Measurements from ENCODE around the gene ZNF106. TPM values are rescaled to one million over a fixed set of nuclear protein-coding genes. Genes with fewer than 3 reads are reported as not detected.

ZNF106 gene
- total RNA-seq, 1 donor from 2014 or later, result 69.6 TPM

- no peak overlapping the region for H3K4me3 ChIP-seq (ENCODE audit: insufficient read depth, low read depth, low read length)
- DNase-seq (ENCODE audit: low read depth) (no peak), FAIRE-seq (no peak)
- no peaks in the 10 kb centered on the region for H4K20me1 ChIP-seq (ENCODE audit: insufficient read depth, low read length)
- no peaks in the 10 kb centered on the region for H3K4me1 ChIP-seq (ENCODE audit: insufficient read depth, low read length)
- H3K27ac ChIP-seq (ENCODE audit: low read depth, low read length), result no peak overlapping the region
- H3K9me3 ChIP-seq (ENCODE audit: insufficient read depth, low read depth, low read length), result no peaks in the 10 kb centered on the region
- Mint-ChIP-seq H3K4me1 (ENCODE audit: low read depth, unreplicated experiment) (peaks cover 9% of the 10 kb centered on the region), H3K36me3 (ENCODE audit: low read depth, unreplicated experiment) (peaks cover 4% of the 10 kb centered on the region), H3K27ac (ENCODE audit: unreplicated experiment) (no peak overlapping the region), H3K27me3 (ENCODE audit: low read depth, unreplicated experiment) (peaks cover 3% of the 10 kb centered on the region), H3K4me3 (ENCODE audit: unreplicated experiment) (no peak overlapping the region), H3K9me3 (ENCODE audit: unreplicated experiment) (peaks cover 4% of the 10 kb centered on the region)
- H3K9ac ChIP-seq (ENCODE audit: low read length), result no peak overlapping the region
- no peak overlapping the region for H2AFZ ChIP-seq (ENCODE audit: low read depth, low read length)
- no peaks in the 10 kb centered on the region for H3K36me3 ChIP-seq (ENCODE audit: insufficient read depth, low read length)
- TF ChIP-seq CTCF (IDR thresholded peaks at IDR 0.05; ENCODE audit: insufficient read depth, low read depth, low read length) (no peak), EZH2 (IDR thresholded peaks at IDR 0.05; ENCODE audit: insufficient read depth, low read length) (no peak)
- H3K4me2 ChIP-seq (ENCODE audit: low read length), result no peak overlapping the region
- no peaks in the 10 kb centered on the region for H3K79me2 ChIP-seq (ENCODE audit: insufficient read depth, low read length)
- no peaks in the 10 kb centered on the region for H3K27me3 ChIP-seq (ENCODE audit: insufficient read depth, low read length)
Measured at GRCh38 chr15:42364529-42364928, 126.4 kb downstream of the ZNF106 start.

GRCh38 chr15:42363942-42364341 is 127.0 kb downstream of the ZNF106 start:
- DNase-seq (ENCODE audit: low read depth) (no peak), FAIRE-seq (no peak)
- no peak overlapping the region for H3K27ac ChIP-seq (ENCODE audit: low read depth, low read length)
- Mint-ChIP-seq H3K4me3 (ENCODE audit: unreplicated experiment) (no peak overlapping the region), H3K27me3 (ENCODE audit: low read depth, unreplicated experiment) (peaks cover 8% of the 10 kb centered on the region), H3K27ac (ENCODE audit: unreplicated experiment) (no peak overlapping the region), H3K4me1 (ENCODE audit: low read depth, unreplicated experiment) (peaks cover 9% of the 10 kb centered on the region), H3K36me3 (ENCODE audit: low read depth, unreplicated experiment) (peaks cover 4% of the 10 kb centered on the region), H3K9me3 (ENCODE audit: unreplicated experiment) (peaks cover 2% of the 10 kb centered on the region)
- no peaks in the 10 kb centered on the region for H3K79me2 ChIP-seq (ENCODE audit: insufficient read depth, low read length)
- H3K4me3 ChIP-seq (ENCODE audit: insufficient read depth, low read depth, low read length), result no peak overlapping the region
- no peaks in the 10 kb centered on the region for H3K9me3 ChIP-seq (ENCODE audit: insufficient read depth, low read depth, low read length)
- TF ChIP-seq EZH2 (IDR thresholded peaks at IDR 0.05; ENCODE audit: insufficient read depth, low read length) (no peak), CTCF (IDR thresholded peaks at IDR 0.05; ENCODE audit: insufficient read depth, low read depth, low read length) (no peak)
- no peak overlapping the region for H3K4me2 ChIP-seq (ENCODE audit: low read length)
- H3K36me3 ChIP-seq (ENCODE audit: insufficient read depth, low read length), result no peaks in the 10 kb centered on the region
- H4K20me1 ChIP-seq (ENCODE audit: insufficient read depth, low read length), result no peaks in the 10 kb centered on the region
- no peak overlapping the region for H3K9ac ChIP-seq (ENCODE audit: low read length)
- H3K27me3 ChIP-seq (ENCODE audit: insufficient read depth, low read length), result no peaks in the 10 kb centered on the region
- H2AFZ ChIP-seq (ENCODE audit: low read depth, low read length), result no peak overlapping the region
- no peaks in the 10 kb centered on the region for H3K4me1 ChIP-seq (ENCODE audit: insufficient read depth, low read length)

GRCh38 chr15:42363487-42363886 is 127.5 kb downstream of the ZNF106 start:
- no peaks in the 10 kb centered on the region for H3K9me3 ChIP-seq (ENCODE audit: insufficient read depth, low read depth, low read length)
- no peak overlapping the region for H3K4me3 ChIP-seq (ENCODE audit: insufficient read depth, low read depth, low read length)
- H4K20me1 ChIP-seq (ENCODE audit: insufficient read depth, low read length), result no peaks in the 10 kb centered on the region
- H3K27me3 ChIP-seq (ENCODE audit: insufficient read depth, low read length), result no peaks in the 10 kb centered on the region
- Mint-ChIP-seq H3K36me3 (ENCODE audit: low read depth, unreplicated experiment) (peaks cover 4% of the 10 kb centered on the region), H3K4me1 (ENCODE audit: low read depth, unreplicated experiment) (peaks cover 6% of the 10 kb centered on the region), H3K27me3 (ENCODE audit: low read depth, unreplicated experiment) (peaks cover 8% of the 10 kb centered on the region), H3K9me3 (ENCODE audit: unreplicated experiment) (no peaks in the 10 kb centered on the region), H3K4me3 (ENCODE audit: unreplicated experiment) (no peak overlapping the region), H3K27ac (ENCODE audit: unreplicated experiment) (no peak overlapping the region)
- no peak overlapping the region for H3K9ac ChIP-seq (ENCODE audit: low read length)
- H3K4me1 ChIP-seq (ENCODE audit: insufficient read depth, low read length), result no peaks in the 10 kb centered on the region
- no peaks in the 10 kb centered on the region for H3K36me3 ChIP-seq (ENCODE audit: insufficient read depth, low read length)
- H3K79me2 ChIP-seq (ENCODE audit: insufficient read depth, low read length), result no peaks in the 10 kb centered on the region
- no peak for FAIRE-seq
- H3K4me2 ChIP-seq (ENCODE audit: low read length), result no peak overlapping the region
- DNase-seq (ENCODE audit: low read depth), result no peak
- no peak for TF ChIP-seq CTCF (IDR thresholded peaks at IDR 0.05; ENCODE audit: insufficient read depth, low read depth, low read length)
- TF ChIP-seq EZH2 (IDR thresholded peaks at IDR 0.05; ENCODE audit: insufficient read depth, low read length), result no peak
- H2AFZ ChIP-seq (ENCODE audit: low read depth, low read length), result no peak overlapping the region
- no peak overlapping the region for H3K27ac ChIP-seq (ENCODE audit: low read depth, low read length)

Other genes with a start within 250 kb of the ZNF106 start
- 12.5 and 13.4 TPM in 2 replicates for gene GANC, start 217.9 kb downstream of the ZNF106 start, total RNA-seq
- gene TMEM87A, start 217.7 kb downstream of the ZNF106 start, total RNA-seq, result 39.6 and 40.9 TPM in 2 replicates
- gene CAPN3, start 131.6 kb downstream of the ZNF106 start, total RNA-seq, result 0.38 and 0.57 TPM in 2 replicates
- gene SNAP23, start 4.5 kb upstream of the ZNF106 start, total RNA-seq, result 122 and 124 TPM in 2 replicates
- gene LRRC57, start 57.7 kb upstream of the ZNF106 start, total RNA-seq, result 27.6 and 28.8 TPM in 2 replicates
- 21.7 and 24.4 TPM in 2 replicates for gene HAUS2, start 57.7 kb upstream of the ZNF106 start, total RNA-seq
- gene STARD9, start 84.5 kb upstream of the ZNF106 start, total RNA-seq, result 6.4 and 7.1 TPM in 2 replicates
- 10.7 and 14.6 TPM in 2 replicates for gene CDAN1, start 246.0 kb upstream of the ZNF106 start, total RNA-seq